Pancreas (tissue), 10 donors: ENCODE data around the gene DNAJC1. TPM values are rescaled to one million over a fixed set of nuclear protein-coding genes. Genes with fewer than 3 reads are reported as not detected.
A peak's percentile ranks its signal among the peaks of the same experiment; 100 is the strongest.

ENCODE experiments used
- ATAC-seq, 4 donors: fragments of 200-7000 bp; cut with Tn5 transposase; one replicate each; pipeline versions ENCODE4 v1.8.0 to v1.9.1; 2020; ENCODE audit warnings: mild to moderate bottlenecking in 4 of 4, moderate library complexity in 4 of 4
- DNase-seq, 6 donors: peaks; one replicate each; pipeline ENCODE4 v3.0.0-alpha.2; 2020
- FAIRE-seq: peaks from 2 replicates; lab custom pipeline; 2012; peaks lifted over from hg19 to GRCh38; lab: Jason Lieb, UNC
- H3K27ac ChIP-seq, 4 donors: fragments of 200-600 bp; sonication (generic); 1 replicate in 3 of 4; 2 replicates in 1 of 4; pipeline versions ENCODE4 v1.5.0 to v1.8.0; 2020
- H3K27me3 ChIP-seq, 4 donors: fragments of 200-600 bp; one replicate each; pipeline ENCODE4 v1.8.0; 2021
- H3K36me3 ChIP-seq, 3 donors: fragments of 200-600 bp; sonication (generic) in 1 of 3; one replicate each; pipeline versions ENCODE4 v1.5.0 to v1.8.0; 2020 to 2021
- H3K4me1 ChIP-seq, 3 donors: fragments of 200-600 bp; one replicate each; pipeline ENCODE4 v1.8.0; 2021
- H3K4me3 ChIP-seq, 4 donors: fragments of 200-600 bp; sonication (generic) in 2 of 4; one replicate each; pipeline versions ENCODE4 v1.5.0 to v1.8.0; 2020 to 2021
- H3K9me3 ChIP-seq, 4 donors: fragments of 200-600 bp; one replicate each; pipeline ENCODE4 v1.8.0; 2021
- CTCF ChIP-seq, 4 donors: fragments of 200-600 bp; sonication (generic) in 3 of 4; IDR thresholded peaks; one replicate each; pipeline versions ENCODE4 v1.5.0 to v1.8.0; 2021; ENCODE audit warnings: antibody characterized with exemption in 4 of 4
- WGBS, 2 donors: extraction: QIAGEN DNeasy Blood & Tissue Kit; methylation state at CpG; one replicate each; pipeline ENCODE4 v1.1.7; 2013; 5-methylcytosine and 5-hydroxymethylcytosine counted together
- intact Hi-C, 3 donors: fragments of 100-400 bp; cut with DNase I; formaldehyde crosslinking; loops; one replicate each; pipeline versions ENCODE4 v1.11.1 to v1.14.2; 2022
- polyA plus RNA-seq, 2 donors: library from polyadenylated mRNA; stranded (reverse); fragments of 200-250 nt; gene quantifications; one replicate each; pipeline ENCODE4 v1.2.3, GENCODE V29; 2013
- total RNA-seq, 6 donors: library from RNA; stranded (reverse); fragmentation: NEBNext Ultra II Directional in 4 of 6; extraction: Animal tissue kit (Norgen Biotek cat#: 25700) in 4 of 6; gene quantifications; one replicate each; pipeline versions ENCODE4 v1.2.1 to v1.2.4, GENCODE V29; 2021 to 2023
- donor health status: healthy with polysubstance abuse.
- donor health status: DM: no; HTN: no; CAD: no; lungs with moderate emphysema.
- donor health status: DM: no; HTN: no; CAD: no.
- donor health status: control.
- donor health status: control.
- donor health status: Bipolar disorder and iron deficiency.
- donor health status: DM: yes; HTN: yes; CAD: no.
- donor health status: DM: no; HTN: no; CAD: no.
- donor health status: DM: no; HTN: no; CAD: no.
- donor health status: DM: yes; HTN: yes; CAD: no.

Gene DNAJC1
- total and polyA plus RNA-seq, 8 donors: 16.7 to 30.7 (median 22.7) TPM

GRCh38 chr10:21976280-21976679 is 27.2 kb downstream of the DNAJC1 start:
- ATAC-seq: no peak
- intact Hi-C loops: no loop called here
- no peaks in the 10 kb centered on the region for H3K36me3 ChIP-seq
- no peak overlapping the region for H3K4me3 ChIP-seq
- no peak for DNase-seq
- H3K27ac ChIP-seq: no peak overlapping the region
- H3K4me1 ChIP-seq: peaks cover 0 to 19% (median 13%) of the 10 kb centered on the region in 3 donors
- FAIRE-seq: no peak
- no peak for TF ChIP-seq CTCF (IDR thresholded peaks at IDR 0.05)
- 86 to 89% methylated on average over 2 of the region's 2 CpGs for WGBS, 2 donors
- no peaks in the 10 kb centered on the region for H3K9me3 ChIP-seq
- H3K27me3 ChIP-seq: no peaks in the 10 kb centered on the region

GRCh38 chr10:21975378-21975990 is 28.0 kb downstream of the DNAJC1 start:
- Histone ChIP-seq H3K9me3 (no peaks in the 10 kb centered on the region), H3K4me3 (no peak overlapping the region), H3K4me1 (peaks cover 0 to 19% (median 13%) of the 10 kb centered on the region in 3 donors), H3K27ac (no peak overlapping the region), H3K27me3 (no peaks in the 10 kb centered on the region), H3K36me3 (no peaks in the 10 kb centered on the region)
- intact Hi-C loops: no loop called here
- FAIRE-seq (no peak), ATAC-seq (peak; percentile 48 to 88 (median 72)), DNase-seq (no peak)
- TF ChIP-seq CTCF (IDR thresholded peaks at IDR 0.05): no peak
- 15 to 18% methylated on average over 1 of the region's 1 CpG for WGBS, 2 donors

GRCh38 chr10:21972584-21972983 is 30.9 kb downstream of the DNAJC1 start:
- DNase-seq (no peak), ATAC-seq (no peak), FAIRE-seq (no peak)
- H3K4me1 ChIP-seq: peaks cover 0 to 19% (median 13%) of the 10 kb centered on the region in 3 donors
- H3K27me3 ChIP-seq: no peaks in the 10 kb centered on the region
- no peak overlapping the region for H3K4me3 ChIP-seq
- intact Hi-C loops: no loop called here
- WGBS, 2 donors: 16 to 43% methylated on average over 1 of the region's 1 CpG
- H3K36me3 ChIP-seq: no peaks in the 10 kb centered on the region
- H3K9me3 ChIP-seq: no peaks in the 10 kb centered on the region
- no peak overlapping the region for H3K27ac ChIP-seq
- no peak for TF ChIP-seq CTCF (IDR thresholded peaks at IDR 0.05)

GRCh38 chr10:21969326-21970287 is 33.9 kb downstream of the DNAJC1 start:
- peaks cover 0 to 10% (median 7%) of the 10 kb centered on the region in 3 donors for H3K4me1 ChIP-seq
- H3K27ac ChIP-seq: no peak overlapping the region
- ATAC-seq: no peak
- H3K36me3 ChIP-seq: no peaks in the 10 kb centered on the region
- intact Hi-C loops: no loop called here
- DNase-seq: no peak
- peak; percentile 78 for FAIRE-seq
- WGBS, 2 donors: 95 to 96% methylated on average over 5 of the region's 5 CpGs
- no peak for TF ChIP-seq CTCF (IDR thresholded peaks at IDR 0.05)
- no peak overlapping the region for H3K4me3 ChIP-seq
- no peaks in the 10 kb centered on the region for H3K9me3 ChIP-seq
- no peaks in the 10 kb centered on the region for H3K27me3 ChIP-seq
